SH-SY5Y (cell line): ENCODE results near the gene EXTL1.

Source experiments
- GATA2 ChIP-seq: IDR thresholded peaks from 2 replicates; pipeline ENCODE4 v1.6.1; 2011; ENCODE audit warnings: mild to moderate bottlenecking, low read depth, low read length
- GATA3 ChIP-seq: IDR thresholded peaks from 2 replicates; pipeline ENCODE4 v1.6.1; 2011; ENCODE audit warnings: low read depth, mild to moderate bottlenecking, low read length, moderate library complexity

DNA sequence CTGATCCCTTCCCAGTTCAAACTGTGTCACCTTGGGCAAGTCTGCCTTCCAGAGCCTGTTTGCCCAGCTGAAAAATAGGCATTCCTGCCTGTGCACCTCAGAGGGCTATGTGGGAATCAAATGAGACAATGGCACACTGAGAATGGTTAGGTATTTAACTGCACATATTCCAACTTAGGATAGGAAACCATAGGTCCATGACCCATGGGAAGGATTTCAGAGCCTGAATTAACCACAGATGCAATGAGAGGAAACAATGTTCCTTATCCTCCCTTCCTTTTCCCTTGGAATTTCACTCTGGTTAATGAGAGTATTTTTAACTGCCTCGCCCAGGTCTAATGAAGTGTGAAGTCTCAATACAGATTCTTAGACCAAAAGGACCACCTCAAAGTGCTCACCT, 36.4 kb upstream of the EXTL1 start:
- TF ChIP-seq GATA2, result no peak
- no peak for TF ChIP-seq GATA3
